GM21717 (cell line): ENCODE results near the gene C14orf119.

Source experiments
- ATAC-seq: cut with Tn5 transposase; IDR thresholded peaks from one replicate; pipeline ENCODE4 v1.9.1; 2021; ENCODE audit warnings: mild to moderate bottlenecking, moderate library complexity; ENCODE audit not compliant: unreplicated experiment

Gene C14orf119

GRCh38 chr14:23060536-23061260 lies 34.6 kb upstream of the C14orf119 start:
- no peak for ATAC-seq

- no peak for ATAC-seq
Observed at GRCh38 chr14:23062002-23062401, 33.3 kb upstream of the C14orf119 start.

GRCh38 chr14:23063601-23064000 lies 31.7 kb upstream of the C14orf119 start:
- no peak for ATAC-seq

GRCh38 chr14:23066368-23066767 lies 28.9 kb upstream of the C14orf119 start:
- no peak for ATAC-seq

GRCh38 chr14:23066855-23067744 lies 28.2 kb upstream of the C14orf119 start:
- ATAC-seq: no peak

- no peak for ATAC-seq
Observed at GRCh38 chr14:23067847-23068788, 27.2 kb upstream of the C14orf119 start.

- peak; percentile 57 for ATAC-seq
Observed at GRCh38 chr14:23068789-23069412, 26.4 kb upstream of the C14orf119 start.

GRCh38 chr14:23069413-23069806 lies 25.9 kb upstream of the C14orf119 start:
- ATAC-seq: no peak

GRCh38 chr14:23070262-23071129 lies 24.8 kb upstream of the C14orf119 start:
- no peak for ATAC-seq

- peak; percentile 67 for ATAC-seq
Observed at GRCh38 chr14:23071244-23071920, 23.9 kb upstream of the C14orf119 start.

GRCh38 chr14:23071921-23072539 lies 23.3 kb upstream of the C14orf119 start:
- peak; percentile 8 for ATAC-seq

GRCh38 chr14:23074906-23075305 lies 20.4 kb upstream of the C14orf119 start:
- no peak for ATAC-seq

GRCh38 chr14:23076785-23077408 lies 18.4 kb upstream of the C14orf119 start:
- ATAC-seq: no peak

GRCh38 chr14:23077962-23078361 lies 17.3 kb upstream of the C14orf119 start:
- ATAC-seq: no peak

- ATAC-seq: no peak
Observed at GRCh38 chr14:23078692-23079116, 16.6 kb upstream of the C14orf119 start.

- no peak for ATAC-seq
Observed at GRCh38 chr14:23079716-23080115, 15.6 kb upstream of the C14orf119 start.

GRCh38 chr14:23080474-23080873 lies 14.8 kb upstream of the C14orf119 start:
- ATAC-seq: no peak

GRCh38 chr14:23085458-23085857 lies 9.8 kb upstream of the C14orf119 start:
- no peak for ATAC-seq
